Activated CD4-positive, CD25-positive, alpha-beta regulatory T cell treated with anti-CD3 and anti-CD28 coated beads, Interleukin-2, amount 50 U/mL, for 72 hours (primary cell): ENCODE measurements around the gene ESYT1.
A peak's percentile ranks its signal among the peaks of the same experiment; 100 is the strongest.
"Not testable (repeated sequence)": the region's sequence is repeated elsewhere in the genome, so short reads cannot be mapped to it uniquely, and the experiment has no call there.

ENCODE experiments used
- DNase-seq: peaks from one replicate; pipeline ENCODE4 v3.0.0; 2021

The ESYT1 gene

DNA sequence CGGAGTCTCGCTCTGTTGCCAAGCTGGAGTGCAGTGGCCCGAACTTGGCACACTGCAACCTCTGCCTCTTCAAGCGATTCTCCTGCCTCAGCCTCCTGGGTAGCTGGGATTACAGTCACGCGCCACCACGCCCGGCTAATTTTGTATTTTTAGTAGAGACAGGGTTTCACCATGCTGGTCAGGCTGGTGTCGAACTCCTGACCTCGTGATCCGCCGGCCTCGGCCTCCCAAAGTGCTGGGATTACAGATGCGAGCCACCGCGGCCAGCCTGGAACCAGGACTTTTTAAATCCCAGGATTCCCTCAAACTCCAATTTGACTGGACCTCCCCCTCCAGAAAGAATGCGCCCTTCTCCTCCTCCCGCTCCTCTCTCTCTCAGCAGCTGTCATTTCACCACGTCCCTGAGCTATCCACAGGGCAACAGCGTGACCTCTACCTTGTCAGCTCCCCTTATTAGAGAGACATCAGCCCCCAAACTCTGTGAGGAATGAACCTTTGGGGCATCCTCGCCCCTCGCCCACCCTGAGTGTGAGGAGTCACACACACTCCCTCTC, 2.0 kb downstream of the ESYT1 start:
- no peak for DNase-seq

DNA sequence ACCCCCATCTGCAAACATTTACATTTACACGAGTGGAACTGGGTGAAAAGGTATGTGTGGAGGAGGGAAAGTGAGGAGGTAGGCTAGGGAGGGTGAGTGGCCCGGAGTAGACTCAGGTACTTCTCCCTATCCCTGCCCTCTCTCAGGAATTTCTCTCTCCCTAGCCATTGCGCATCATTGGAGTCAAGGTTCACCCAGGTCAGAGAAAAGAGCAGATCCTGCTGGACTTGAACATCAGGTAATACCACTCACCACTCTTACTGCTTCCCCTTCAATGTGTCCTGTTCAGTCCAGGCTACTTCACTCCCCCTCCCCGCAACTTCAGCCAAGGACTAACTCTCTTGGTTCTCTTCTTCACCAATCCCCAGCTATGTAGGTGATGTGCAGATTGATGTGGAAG, 2.8 kb downstream of the ESYT1 start:
- no peak for DNase-seq

DNA sequence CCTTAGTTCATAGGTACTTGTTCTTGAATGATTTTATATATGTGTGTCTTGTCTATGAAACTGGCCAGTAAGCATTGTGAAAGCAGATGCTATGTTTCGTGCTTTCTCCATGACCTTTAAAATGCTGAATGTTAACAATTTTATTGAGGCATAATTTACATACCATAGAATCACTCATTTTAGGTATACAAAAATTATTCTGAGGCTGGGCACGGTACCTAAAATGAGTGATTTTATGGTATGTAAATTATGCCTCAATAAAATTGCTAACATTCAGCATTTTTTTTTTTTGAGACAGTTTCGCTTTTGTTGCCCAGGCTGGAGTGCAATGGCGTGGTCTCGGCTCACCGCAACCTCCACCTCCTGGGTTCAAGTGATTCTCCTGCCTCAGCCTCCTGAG, 6.8 kb downstream of the ESYT1 start:
- no peak for DNase-seq

DNA sequence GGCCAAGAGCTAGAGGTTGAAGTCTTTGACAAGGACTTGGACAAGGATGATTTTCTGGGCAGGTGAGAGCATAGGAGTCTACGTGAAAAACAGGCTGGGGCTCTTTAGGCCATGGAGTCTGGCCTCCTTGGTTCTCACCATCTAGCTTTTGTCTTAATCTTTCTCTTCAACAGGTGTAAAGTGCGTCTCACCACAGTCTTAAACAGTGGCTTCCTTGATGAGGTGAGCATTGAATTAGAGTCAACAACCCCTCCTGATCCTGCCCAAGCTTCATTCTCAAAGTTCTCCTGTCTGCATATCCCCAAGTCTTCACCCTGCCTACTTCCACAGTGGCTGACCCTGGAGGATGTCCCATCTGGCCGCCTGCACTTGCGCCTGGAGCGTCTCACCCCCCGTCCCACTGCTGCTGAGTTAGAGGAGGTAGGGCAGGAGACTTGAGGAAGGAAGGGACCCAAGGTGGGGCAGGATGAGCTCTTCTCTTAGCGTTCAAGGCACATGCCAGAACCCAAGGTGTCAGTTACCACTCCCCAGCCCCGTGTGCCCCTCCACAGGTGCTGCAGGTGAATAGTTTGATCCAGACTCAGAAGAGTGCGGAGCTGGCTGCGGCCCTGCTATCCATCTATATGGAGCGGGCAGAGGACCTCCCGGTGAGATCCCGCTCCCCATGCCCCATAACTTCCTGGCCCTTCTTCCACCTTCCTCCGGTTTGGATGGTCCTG, 9.9 kb downstream of the ESYT1 start:
- no peak for DNase-seq

DNA sequence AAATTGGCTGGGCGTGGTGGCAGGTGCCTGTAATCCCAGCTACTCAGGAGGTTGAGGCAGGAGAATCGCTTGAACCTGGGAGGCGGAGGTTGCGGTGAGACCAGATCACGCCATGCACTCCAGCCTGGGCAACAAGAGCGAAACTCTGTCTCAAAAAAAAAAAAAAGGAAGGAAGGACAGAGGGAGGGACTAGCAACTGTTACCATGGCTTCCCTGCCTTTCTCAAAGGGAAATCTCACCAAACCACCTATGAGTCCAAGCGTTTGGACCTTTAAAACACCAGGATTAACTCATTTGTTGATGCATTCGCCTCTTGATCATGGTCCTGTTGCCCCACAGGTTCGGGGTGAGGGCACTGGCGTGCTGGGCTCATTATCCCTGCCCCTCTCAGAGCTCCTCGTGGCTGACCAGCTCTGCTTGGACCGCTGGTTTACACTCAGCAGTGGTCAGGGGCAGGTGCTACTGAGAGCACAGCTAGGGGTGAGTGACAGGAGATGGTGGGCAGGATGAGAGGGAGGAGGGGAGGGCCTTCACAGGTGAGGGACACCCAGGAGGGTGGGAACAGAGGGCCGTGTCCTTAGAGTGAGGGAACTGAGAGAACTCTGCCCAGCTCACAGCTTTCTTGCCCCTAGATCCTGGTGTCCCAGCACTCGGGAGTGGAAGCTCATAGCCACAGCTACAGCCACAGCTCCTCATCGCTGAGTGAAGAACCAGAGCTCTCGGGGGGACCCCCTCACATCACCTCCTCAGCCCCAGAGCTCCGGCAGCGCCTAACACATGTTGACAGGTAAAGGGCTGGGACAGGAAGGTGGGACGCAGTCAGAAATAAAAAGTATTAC, 14.1 kb downstream of the ESYT1 start:
- DNase-seq = no peak

DNA sequence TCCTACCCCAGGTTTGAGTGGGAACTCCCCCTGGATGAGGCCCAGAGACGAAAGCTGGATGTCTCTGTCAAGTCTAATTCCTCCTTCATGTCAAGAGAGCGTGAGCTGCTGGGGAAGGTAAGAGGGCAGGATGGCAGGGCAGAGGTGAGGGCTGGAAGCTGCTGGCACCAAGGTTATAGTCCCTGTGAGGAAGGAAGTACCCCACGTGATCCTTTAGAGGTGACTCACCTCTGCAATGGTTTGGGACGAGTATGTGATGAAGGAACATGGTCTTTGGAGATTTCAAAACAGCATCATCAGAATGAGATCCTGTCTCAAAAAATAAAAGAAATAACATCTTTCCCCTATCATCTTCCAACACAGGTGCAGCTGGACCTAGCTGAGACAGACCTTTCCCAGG, 15.2 kb downstream of the ESYT1 start:
- DNase-seq = no peak

DNA sequence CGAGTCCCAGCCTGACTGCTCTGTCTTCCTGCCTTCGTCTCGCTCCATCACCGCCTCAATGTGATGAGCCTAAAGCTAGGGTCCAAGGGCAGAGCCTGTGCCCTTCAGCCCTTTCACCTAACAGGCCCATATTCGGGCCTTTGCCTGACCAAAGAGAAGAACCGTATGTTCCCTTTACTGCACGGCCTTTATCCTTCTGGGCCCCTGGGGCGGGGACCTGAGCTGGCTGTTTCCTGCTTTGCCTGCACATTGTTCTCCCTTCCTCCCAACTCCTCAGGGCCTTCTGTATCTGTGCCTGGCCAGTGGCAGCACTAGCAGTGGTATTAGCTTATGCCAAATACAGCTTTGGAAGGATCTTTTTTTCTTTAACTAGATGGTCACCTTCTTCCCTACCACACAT, 15.8 kb downstream of the ESYT1 start:
- no peak for DNase-seq

DNA sequence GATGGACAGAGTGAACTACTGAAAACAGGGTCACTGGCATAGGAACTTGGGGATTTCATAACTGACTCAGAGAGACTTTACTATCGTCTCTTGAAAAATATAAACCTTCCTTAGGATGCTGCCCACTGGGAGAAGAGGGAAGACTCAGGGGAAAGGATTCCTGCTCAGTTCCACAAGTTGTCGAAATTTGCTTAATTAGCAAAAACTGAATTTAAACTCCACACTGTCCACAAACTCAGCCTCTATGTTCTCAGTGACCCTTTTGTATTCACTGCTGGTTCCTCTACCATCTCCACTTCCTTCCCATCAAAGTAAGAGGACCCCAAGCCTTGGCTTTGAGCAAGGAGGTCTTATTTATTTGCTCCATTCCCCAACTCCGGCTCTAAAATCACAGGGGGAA, 17.1 kb downstream of the ESYT1 start:
- no peak for DNase-seq

DNA sequence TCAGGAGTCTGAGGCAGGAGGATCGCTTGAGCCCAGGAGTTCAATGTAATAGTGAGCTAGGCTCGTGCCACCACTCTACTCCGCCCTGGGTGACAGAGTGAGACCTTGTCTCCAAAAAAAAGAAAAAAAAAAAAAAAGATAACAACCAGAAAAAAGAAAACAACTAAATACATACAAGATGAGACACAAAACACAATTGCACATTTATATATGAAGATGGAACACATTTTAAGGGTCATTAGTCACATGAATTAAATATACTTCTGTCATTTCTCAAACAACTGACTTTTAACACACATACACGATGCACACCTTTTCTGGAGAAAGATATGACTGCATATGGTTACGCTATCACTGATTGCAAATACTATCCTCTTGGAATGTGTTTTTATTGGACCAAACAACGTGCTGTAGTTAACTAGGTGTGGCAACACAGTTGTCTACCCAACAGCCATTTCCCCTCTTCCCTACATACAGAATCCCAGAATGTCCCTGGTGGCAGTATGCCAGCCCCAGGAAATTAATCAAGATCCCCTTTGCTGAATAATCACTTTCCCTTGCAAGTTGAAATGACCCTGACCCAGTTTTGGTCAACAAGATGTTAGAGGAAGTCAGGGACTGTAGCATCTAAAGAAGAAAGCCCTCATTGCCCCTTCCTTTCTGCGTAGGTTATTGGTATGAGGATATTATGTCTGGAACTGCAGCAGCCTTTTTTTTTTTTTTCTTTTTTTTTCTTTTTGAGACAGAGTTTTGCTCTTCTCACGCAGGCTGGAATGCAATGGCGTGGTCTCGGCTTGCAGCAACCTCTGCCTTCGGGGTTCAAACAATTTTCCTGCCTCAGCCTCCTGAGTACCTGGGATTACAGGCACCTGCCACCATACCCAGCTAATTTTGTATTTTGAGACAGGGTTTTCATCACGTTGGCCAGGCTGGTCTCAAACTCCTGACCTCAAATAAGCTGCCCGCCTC, 18.7 kb downstream of the ESYT1 start:
- no peak for DNase-seq

DNA sequence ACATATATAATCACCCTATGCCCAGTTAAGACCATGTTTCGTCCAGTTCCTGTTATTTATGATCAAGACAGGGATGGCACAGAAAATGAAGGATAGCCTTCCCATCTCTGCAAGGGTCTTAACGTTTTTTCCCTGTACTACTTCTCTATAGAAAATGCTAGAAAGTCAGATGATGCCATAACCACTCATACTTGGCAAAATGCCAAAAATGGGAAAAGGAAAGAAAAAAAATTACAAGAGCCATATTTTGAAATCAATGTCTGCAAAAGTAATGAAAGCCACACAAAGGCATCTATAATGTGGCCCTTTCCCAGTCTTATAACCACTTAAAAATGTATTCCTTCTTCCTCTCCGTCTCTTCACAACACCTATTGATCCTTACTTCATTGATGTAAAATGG, 22.5 kb downstream of the ESYT1 start:
- no peak for DNase-seq

DNA sequence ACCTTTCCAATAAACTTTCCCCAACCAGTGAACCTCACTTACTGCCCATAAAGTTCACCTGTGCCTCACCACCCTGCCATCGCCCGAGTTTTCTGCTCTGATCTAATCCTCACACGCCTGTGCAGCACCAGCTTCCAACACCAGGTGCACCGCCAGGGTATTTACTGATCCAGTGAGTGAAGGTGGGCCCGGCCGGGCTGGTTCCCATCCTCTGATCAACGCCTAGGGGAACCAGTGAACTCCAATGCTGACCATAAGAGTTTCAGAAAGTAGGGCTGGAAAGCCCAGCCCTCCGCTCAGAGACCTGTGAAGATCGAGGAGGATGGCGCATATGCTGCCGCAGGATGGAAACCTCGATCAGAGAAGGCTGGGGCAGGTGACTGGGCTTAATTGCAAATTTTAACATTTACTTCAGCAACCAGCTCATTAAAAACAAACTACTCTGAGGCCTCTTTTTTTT, 23.6 kb downstream of the ESYT1 start:
- DNase-seq = peak; percentile 70

DNA sequence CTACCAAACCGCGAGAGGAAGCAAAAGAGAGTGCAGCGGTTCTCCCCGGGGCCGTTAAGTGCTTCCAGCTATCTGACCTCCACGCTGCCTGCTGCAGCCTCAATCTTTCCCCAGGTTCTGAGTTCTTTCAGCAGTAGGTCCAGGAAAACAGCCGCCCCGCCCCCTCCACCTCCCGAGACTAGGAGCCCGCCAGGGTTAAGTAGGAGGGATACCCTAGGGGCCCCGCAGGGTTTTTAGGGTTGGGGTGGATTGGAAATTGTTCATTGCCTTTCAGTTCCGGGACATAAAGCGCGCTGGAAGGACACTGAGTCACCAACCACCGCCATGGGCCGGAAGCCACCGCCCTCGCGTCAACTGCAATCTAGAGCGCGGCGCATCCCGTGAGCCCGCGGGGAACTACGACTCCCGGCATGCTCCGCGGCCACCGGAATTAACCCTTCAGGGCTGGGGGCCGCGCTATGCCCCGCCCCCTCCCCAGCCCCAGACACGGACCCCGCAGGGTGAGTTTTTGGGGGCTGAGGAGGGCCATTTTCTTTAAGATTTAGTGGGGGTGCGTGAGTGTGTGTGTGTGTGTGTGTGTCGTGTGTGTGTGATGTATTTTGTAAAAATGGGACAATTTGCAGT, 24.2 kb downstream of the ESYT1 start, which contains the start of gene MYL6B:
Gene MYL6B, plus strand, starts transcription at position 456 of the 624 bp plus-strand sequence. CDS start 1,332 bp downstream, outside the sequence.
- DNase-seq = peak; percentile 94

DNA sequence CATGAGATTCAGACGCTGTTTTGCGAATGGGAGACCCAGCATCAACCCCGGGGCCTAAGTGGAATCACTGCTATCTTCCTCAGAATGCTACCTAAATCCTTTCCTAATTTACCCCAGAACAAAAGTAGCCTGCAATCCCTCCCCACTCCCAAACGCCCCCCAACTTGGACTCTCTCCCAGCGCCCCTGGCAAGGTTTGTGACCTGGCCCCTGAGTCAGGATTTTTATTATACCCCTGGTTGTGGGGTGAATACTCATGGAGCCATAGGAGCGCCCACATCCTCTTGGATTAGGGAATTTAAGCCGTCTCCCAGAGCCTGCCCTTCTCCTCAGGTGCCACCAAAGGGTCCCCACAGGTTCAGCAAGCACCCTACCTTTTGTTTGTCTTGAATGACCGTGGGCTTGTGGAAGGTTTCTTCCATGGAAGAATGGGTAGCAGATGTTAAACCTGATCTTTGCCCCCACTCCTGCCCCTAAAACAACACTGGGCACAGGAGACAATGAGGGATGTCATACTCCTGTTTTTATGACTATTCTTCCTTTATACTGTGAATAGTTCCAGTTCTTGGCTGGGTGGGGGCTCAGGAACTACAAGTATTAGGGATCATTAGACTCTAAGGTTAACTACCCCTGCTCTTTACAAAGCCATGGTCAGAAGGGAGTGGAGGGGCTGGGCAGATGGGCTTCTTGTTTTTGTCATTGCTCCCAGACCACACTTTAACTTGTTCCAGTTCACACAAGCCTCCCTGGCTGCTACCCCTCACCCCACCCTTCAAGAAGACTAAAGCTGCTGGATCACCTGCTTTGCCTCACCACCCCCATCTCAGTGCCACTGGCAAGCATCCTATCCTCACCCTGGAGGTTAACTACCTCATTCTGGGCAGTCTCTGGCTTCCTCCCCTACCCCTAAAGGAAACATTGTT, 24.9 kb downstream of the ESYT1 start:
- DNase-seq = no peak

DNA sequence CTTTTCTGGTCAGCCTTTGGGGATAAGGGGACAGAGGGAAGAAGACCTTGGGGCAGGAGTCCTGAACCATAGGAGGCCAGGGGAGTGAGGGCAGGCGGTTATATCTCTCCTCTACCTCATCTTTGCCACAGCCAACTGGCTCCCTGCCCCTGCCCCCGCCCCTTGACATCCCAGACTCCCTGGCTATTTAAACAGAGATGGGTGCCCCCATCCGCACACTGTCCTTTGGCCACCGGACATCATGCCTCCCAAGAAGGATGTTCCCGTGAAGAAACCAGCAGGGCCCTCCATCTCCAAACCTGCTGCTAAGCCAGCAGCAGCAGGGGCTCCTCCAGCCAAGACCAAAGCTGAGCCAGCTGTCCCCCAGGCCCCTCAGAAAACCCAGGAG, 25.6 kb downstream of the ESYT1 start:
- DNase-seq = no peak

DNA sequence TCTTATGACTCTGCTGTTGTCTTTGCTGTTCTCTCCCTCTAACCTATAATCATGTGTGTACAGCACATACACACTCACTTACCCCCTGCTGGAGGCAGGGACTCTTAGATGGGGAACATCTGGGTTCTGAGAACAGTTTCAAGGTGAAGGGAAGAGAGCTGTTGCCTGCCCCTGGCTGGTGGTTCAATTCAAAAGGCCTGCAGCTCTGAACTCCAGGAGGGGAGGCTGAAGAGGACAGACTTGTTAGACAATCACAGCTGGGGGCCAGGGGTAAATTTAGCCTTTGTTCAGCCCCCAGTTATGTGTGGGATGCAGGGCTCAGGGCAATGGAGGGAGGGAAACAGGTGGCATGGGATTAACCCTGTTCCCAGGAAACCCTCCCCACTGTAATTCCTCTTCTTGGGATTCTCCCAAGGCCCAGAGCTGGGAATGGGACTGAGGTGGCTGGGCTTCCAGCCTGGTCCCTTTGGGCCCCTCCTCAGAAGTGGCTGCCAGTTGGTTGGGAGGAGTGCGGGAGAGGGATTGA, 26.2 kb downstream of the ESYT1 start:
- DNase-seq = no peak

DNA sequence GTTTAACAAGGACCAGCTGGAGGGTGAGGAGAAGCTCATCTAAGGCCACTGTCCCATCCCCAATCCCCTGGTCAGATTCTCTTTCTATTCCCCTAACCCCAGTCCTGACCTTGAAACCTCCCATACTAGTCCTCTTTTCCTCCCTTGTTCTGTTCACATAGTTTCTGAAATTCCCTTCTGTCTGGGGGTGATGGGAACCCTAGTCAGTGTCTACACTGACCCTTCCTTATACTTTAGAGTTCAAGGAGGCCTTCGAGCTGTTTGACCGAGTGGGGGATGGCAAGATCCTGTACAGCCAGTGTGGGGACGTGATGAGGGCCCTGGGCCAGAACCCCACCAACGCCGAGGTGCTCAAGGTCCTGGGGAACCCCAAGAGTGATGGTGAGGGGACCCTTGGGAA, 26.8 kb downstream of the ESYT1 start:
- DNase-seq = no peak

DNA sequence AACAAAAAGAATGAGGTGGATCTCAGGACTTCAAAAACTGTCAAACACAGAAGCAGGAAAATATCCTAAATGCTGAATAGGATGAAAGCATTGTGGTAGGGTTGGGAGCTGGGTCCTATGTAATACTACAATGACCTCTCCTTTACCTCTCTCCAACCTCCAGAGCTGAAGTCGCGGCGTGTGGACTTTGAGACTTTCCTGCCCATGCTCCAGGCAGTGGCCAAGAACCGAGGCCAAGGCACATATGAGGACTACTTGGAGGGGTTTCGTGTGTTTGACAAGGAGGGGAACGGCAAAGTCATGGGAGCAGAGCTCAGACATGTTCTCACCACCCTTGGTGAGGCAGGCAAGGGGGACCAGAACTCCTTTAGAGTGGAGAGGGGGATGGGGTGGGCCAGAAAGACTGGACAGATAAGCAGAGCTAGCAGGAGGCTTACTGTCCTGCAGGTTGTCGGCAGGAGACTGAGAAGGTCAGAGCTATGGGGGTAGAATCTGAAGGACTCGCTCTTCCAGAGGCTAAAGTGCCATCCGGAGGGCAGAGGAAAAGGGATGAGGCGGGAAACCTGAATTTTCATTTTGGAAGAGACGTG, 27.3 kb downstream of the ESYT1 start:
- no peak for DNase-seq

DNA sequence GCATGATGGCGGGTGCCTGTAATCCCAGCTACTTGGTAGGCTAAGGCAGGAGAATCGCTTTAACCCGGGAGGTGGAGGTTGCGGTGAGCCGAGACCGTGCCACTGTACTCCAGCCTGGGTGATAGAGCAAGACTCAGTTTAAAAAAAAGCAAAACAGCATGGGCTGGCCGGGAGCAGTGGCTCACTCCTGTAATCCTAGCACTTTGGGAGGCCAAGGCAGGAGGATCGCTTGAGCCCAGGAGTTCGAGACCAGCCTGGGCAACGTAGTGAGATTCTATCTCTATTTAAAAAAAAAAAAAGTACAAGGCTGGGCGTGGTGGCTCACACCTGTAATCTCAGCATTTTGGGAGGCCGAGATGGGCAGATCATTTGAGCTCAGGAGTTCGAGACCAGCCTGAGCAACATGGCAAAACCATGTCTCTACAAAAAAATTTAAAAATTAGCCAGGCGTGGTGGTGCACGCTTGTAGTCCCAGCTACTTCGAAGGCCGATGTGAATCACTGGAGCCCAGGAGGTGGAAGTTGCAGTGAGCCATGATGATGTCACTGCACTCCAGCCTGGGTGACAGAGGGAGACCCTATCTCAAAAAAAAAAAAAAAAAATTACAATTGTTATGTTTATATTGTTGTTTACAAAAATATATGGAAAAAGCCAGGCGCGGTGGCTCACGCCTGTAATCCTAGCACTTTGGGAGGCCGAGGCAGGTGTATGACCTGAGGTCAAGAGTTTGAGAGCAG, 28.6 kb downstream of the ESYT1 start:
- DNase-seq = not testable (repeated sequence)

DNA sequence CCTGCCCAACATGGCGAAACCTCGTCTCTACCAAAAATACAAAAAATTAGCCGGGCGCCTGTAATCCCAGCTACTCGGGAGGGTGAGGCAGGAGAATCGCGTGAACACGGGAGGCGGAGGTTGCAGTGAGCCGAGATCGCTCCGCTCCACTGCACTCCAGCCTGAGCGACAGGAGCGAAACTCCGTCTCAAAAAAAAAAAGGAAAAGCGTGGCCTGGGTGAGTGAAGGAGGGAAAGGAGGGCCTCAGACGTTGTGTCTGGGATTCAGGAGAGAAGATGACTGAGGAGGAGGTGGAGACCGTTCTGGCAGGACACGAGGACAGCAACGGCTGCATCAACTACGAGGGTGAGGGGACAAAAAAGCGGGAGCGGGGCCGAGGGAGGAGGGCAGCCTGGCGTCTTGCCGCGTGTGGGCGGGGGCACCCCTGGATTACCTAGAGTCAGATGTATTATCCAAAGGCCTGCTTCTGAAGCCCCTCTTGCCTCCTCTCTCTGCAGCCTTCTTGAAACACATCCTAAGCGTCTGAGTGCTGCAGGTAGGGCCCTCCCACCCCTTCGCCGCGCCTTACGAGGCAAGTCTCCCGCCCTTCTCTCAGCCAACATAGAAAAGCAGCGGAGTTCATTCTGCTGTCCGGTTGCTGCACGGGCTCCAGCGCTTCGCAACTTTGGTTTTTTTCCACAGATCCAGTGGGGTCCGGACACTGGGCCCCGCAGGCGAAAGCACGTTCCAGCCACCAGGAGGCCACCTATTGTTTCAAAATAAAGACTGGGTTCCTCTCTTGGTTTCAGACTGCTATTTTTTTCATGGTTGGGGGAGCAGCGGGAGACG, 29.3 kb downstream of the ESYT1 start:
- peak; percentile 57 for DNase-seq
